ENCODE data around the gene DMTF1.

DNA sequence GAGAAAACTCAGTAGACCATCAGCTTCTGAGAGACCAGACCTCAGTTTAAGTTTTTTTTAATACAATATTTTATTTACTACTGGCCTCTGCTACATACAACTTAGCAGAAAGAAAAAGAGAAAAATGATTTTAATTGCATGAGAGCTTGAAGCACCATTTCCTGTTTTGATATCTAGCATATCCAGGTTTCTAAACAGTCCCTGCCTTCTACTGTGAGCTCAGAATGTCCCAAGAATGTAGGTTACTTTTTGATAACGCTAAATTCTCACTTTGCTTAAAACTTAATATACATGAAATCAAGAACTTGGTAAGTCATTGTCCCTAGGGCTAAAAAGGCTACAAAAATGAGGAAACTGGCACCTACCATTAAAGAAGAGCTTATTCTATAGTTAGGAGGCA lies 60.2 kb downstream of the DMTF1 start:
- TF ChIP-seq ZFX (IDR thresholded peaks at IDR 0.05; ENCODE audit: borderline replicate concordance) = no peak
- TF ChIP-seq, protein P1, sequence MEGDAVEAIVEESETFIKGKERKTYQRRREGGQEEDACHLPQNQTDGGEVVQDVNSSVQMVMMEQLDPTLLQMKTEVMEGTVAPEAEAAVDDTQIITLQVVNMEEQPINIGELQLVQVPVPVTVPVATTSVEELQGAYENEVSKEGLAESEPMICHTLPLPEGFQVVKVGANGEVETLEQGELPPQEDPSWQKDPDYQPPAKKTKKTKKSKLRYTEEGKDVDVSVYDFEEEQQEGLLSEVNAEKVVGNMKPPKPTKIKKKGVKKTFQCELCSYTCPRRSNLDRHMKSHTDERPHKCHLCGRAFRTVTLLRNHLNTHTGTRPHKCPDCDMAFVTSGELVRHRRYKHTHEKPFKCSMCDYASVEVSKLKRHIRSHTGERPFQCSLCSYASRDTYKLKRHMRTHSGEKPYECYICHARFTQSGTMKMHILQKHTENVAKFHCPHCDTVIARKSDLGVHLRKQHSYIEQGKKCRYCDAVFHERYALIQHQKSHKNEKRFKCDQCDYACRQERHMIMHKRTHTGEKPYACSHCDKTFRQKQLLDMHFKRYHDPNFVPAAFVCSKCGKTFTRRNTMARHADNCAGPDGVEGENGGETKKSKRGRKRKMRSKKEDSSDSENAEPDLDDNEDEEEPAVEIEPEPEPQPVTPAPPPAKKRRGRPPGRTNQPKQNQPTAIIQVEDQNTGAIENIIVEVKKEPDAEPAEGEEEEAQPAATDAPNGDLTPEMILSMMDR (IDR thresholded peaks at IDR 0.05) = no peak

Measured in 22Rv1 (cell line).